K562 (cell line): Measurements from ENCODE around the gene DPH6.

ENCODE experiments used
- CTCF ChIP-seq, 3 experiments: IDR thresholded peaks in 2 of 3; conservative IDR thresholded peaks in 1 of 3; 2 replicates each; pipeline ENCODE4 v1.5.1; 2011 to 2012; ENCODE audit warnings: low read length in 3 of 3, mild to moderate bottlenecking in 3 of 3, control low read depth in 2 of 3, improper control_type of control experiment in 1 of 3, inconsistent platforms in 1 of 3, low read depth in 1 of 3, mixed read lengths in 1 of 3, moderate library complexity in 1 of 3; ENCODE audit not compliant: insufficient read depth in 2 of 3
- FOXK1 ChIP-seq: sonication (generic); formaldehyde crosslinking; IDR thresholded peaks from 2 replicates; pipeline ENCODE4 v1.8.0; 2022; ENCODE audit warnings: missing genetic modification reagents, mild to moderate bottlenecking, borderline replicate concordance
- FOXM1 ChIP-seq, 2 experiments: fragments of 450-650 bp in 1 of 2; sonication (generic) in 1 of 2; formaldehyde crosslinking in 1 of 2; IDR thresholded peaks; 2 replicates each; pipeline versions ENCODE4 v1.6.1 to v1.9.0; 2017 to 2022; ENCODE audit warnings: low read depth in 2 of 2, mild to moderate bottlenecking in 2 of 2, missing genetic modification reagents in 1 of 2, moderate library complexity in 1 of 2
- FOXO4 ChIP-seq: fragments of 450-650 bp; formaldehyde crosslinking; IDR thresholded peaks from 2 replicates; pipeline ENCODE4 v1.4.0; 2020; ENCODE audit warnings: mild to moderate bottlenecking, moderate library complexity
- GABPA ChIP-seq: fragments of 200-800 bp; sonication (Bioruptor generic); conservative IDR thresholded peaks from 2 replicates; pipeline ENCODE4 v1.6.1; 2016; ENCODE audit warnings: low read depth, missing genetic modification characterization, missing compliant biosample characterization
- NFE2 ChIP-seq: IDR thresholded peaks from 2 replicates; pipeline ENCODE4 v1.6.1; 2014; ENCODE audit warnings: antibody characterized with exemption, low read depth
- SUPT5H ChIP-seq: fragments of 450-650 bp; IDR thresholded peaks from 2 replicates; pipeline ENCODE4 v1.6.1; 2016
- USF2 ChIP-seq: sonication (generic); formaldehyde crosslinking; IDR thresholded peaks from 2 replicates; pipeline ENCODE4 v1.5.0; 2020; ENCODE audit warnings: missing genetic modification reagents

GRCh38 chr15:35485411-35485810 is 60.6 kb downstream of the DPH6 start:
- TF ChIP-seq SUPT5H (no peak), FOXO4 (CRISPR knock-in tag) (no peak), FOXM1 (IDR thresholded peaks at IDR 0.05; ENCODE audit: low read depth) (no peak), FOXM1 (CRISPR knock-in tag; IDR thresholded peaks at IDR 0.05; ENCODE audit: low read depth) (no peak), NFE2 (no peak), CTCF (IDR thresholded peaks at IDR 0.05 in 2 of 3, conservative IDR thresholded peaks at IDR 0.05 in 1 of 3; ENCODE audit: insufficient read depth in 2 of 3, low read depth in 1 of 3, low read length in 3 of 3) (no peak), USF2 (CRISPR knock-in tag) (no peak), GABPA (tag) (no peak), FOXK1 (CRISPR knock-in tag) (no peak)
